ENCODE results near the gene RAP1GAP.

RAP1GAP gene

DNA sequence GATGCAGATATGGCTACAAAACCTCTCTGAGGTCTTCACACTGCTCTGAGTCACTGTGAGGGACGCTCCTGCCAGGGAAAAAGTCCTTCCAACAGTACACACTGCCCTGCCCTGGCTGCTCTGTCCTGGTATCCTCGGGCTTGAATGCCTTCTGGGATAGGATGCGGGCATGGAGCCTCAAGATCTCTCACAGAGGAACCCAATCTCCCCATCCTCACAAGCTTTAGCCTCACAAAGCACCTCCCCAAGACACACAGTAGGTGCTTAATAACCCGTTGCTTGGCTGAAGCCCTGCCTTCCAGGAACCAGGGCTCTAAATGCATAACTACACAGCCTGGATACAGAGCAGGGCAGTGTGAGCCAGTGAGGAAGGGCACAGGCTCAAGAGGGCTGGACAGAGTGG lies 9.2 kb downstream of the RAP1GAP start:
- no peak overlapping the region for H3K27ac ChIP-seq (ENCODE audit: low read length)
- H3K36me3 ChIP-seq (ENCODE audit: control insufficient read depth in 2 of 2, insufficient read depth in 2 of 2, low read length in 2 of 2): no peaks in the 10 kb centered on the region
- no peaks in the 10 kb centered on the region for H3K9me3 ChIP-seq (ENCODE audit: control insufficient read depth in 2 of 2, low read length in 2 of 2)
- H3K27me3 ChIP-seq (ENCODE audit: control insufficient read depth in 1 of 2, insufficient read depth in 2 of 2, low read length in 2 of 2): peaks cover 13 to 26% of the 10 kb centered on the region in 2 donors
- no peak overlapping the region for H3K9ac ChIP-seq (ENCODE audit: low read length in 2 of 2)
- no peaks in the 10 kb centered on the region for H3K4me1 ChIP-seq (ENCODE audit: control insufficient read depth, insufficient read depth, low read length)
- H3K4me3 ChIP-seq (ENCODE audit: low read length in 2 of 2): no peak overlapping the region

GRCh38 chr1:21659099-21659923 lies 9.8 kb downstream of the RAP1GAP start:
- Histone ChIP-seq H3K9me3 (ENCODE audit: control insufficient read depth in 2 of 2, low read length in 2 of 2) (no peaks in the 10 kb centered on the region), H3K9ac (ENCODE audit: low read length in 2 of 2) (no peak overlapping the region), H3K36me3 (ENCODE audit: control insufficient read depth in 2 of 2, insufficient read depth in 2 of 2, low read length in 2 of 2) (no peaks in the 10 kb centered on the region), H3K27ac (ENCODE audit: low read length) (no peak overlapping the region), H3K4me3 (ENCODE audit: low read length in 2 of 2) (peak overlapping the region in 1 of 2 donors; percentile 22), H3K27me3 (ENCODE audit: control insufficient read depth in 1 of 2, insufficient read depth in 2 of 2, low read length in 2 of 2) (peaks cover 13 to 24% of the 10 kb centered on the region in 2 donors), H3K4me1 (ENCODE audit: control insufficient read depth, insufficient read depth, low read length) (no peaks in the 10 kb centered on the region)

DNA sequence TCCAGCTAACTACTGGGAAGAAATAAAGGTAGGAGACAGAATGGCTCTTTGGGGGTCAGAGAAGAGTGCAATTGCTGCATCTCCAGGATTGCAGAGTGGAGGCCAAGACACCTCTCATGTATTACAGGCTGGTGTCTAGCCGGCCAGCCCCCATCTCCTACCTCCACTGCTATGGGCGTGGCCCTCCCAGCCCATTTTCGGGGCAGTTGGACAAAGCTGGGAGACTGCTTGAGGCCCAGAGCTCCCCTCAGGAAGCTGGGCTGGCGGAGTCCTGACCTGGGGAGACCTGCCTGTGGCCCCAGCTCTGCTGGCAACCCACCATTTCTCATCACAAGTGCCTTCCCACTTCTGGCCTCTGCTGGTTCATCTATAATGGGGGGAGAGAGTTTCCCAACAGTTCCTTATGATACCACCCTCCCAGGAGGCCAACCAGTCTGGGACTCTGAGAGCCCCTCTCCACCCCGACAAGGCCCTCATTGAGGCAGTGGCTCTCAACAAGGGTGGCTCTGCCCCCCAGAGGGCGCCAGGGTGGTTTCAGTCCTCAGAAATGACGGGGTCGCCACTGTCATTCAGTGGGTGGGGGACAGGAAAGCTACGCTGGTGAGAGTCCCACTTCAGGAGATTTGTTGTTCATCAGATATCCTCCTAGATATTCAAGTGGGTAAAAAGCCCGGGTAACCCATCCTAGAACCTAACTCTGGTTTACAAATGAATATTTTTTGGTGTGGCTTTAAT lies 11.5 kb downstream of the RAP1GAP start:
- no peak overlapping the region for H3K27ac ChIP-seq (ENCODE audit: low read length)
- no peaks in the 10 kb centered on the region for H3K9me3 ChIP-seq (ENCODE audit: control insufficient read depth in 2 of 2, low read length in 2 of 2)
- no peak overlapping the region for H3K9ac ChIP-seq (ENCODE audit: low read length in 2 of 2)
- no peaks in the 10 kb centered on the region for H3K4me1 ChIP-seq (ENCODE audit: control insufficient read depth, insufficient read depth, low read length)
- H3K27me3 ChIP-seq (ENCODE audit: control insufficient read depth in 1 of 2, insufficient read depth in 2 of 2, low read length in 2 of 2): peaks cover 18 to 19% of the 10 kb centered on the region in 2 donors
- no peak overlapping the region for H3K4me3 ChIP-seq (ENCODE audit: low read length in 2 of 2)
- H3K36me3 ChIP-seq (ENCODE audit: control insufficient read depth in 2 of 2, insufficient read depth in 2 of 2, low read length in 2 of 2): no peaks in the 10 kb centered on the region

GRCh38 chr1:21655748-21656147 lies 13.4 kb downstream of the RAP1GAP start:
- Histone ChIP-seq H3K9ac (ENCODE audit: low read length in 2 of 2) (no peak overlapping the region), H3K4me1 (ENCODE audit: control insufficient read depth, insufficient read depth, low read length) (peaks cover 13% of the 10 kb centered on the region), H3K27ac (ENCODE audit: low read length) (no peak overlapping the region)

DNA sequence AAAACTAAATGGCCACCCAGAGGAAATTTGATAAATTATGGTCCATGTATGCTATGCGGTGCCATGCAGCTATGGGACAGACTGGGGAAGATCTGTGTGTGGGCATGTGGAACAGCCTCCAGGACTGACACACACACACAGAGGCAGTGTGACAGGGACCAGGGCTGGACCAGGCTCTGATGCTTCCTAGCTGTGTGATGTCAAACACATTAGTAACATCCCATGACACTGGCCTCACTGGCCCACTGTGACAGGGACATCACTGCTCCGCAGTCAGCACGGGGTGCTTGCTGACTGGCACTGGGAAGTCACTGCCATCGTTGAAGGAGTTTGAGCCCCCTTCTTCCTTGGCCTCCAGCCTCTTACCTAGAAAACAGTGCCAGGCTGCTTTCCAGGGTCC lies 13.9 kb downstream of the RAP1GAP start:
- Histone ChIP-seq H3K36me3 (ENCODE audit: control insufficient read depth in 2 of 2, insufficient read depth in 2 of 2, low read length in 2 of 2) (no peaks in the 10 kb centered on the region), H3K27ac (ENCODE audit: low read length) (no peak overlapping the region), H3K4me1 (ENCODE audit: control insufficient read depth, insufficient read depth, low read length) (peaks cover 13% of the 10 kb centered on the region), H3K27me3 (ENCODE audit: control insufficient read depth in 1 of 2, insufficient read depth in 2 of 2, low read length in 2 of 2) (peaks cover 19 to 30% of the 10 kb centered on the region in 2 donors), H3K9me3 (ENCODE audit: control insufficient read depth in 2 of 2, low read length in 2 of 2) (no peaks in the 10 kb centered on the region), H3K9ac (ENCODE audit: low read length in 2 of 2) (no peak overlapping the region), H3K4me3 (ENCODE audit: low read length in 2 of 2) (no peak overlapping the region)

More at GRCh38 chr1:21655748-21656147, 13.4 kb downstream of the RAP1GAP start:
- no peaks in the 10 kb centered on the region for H3K36me3 ChIP-seq (ENCODE audit: control insufficient read depth in 2 of 2, insufficient read depth in 2 of 2, low read length in 2 of 2)
- H3K27me3 ChIP-seq (ENCODE audit: control insufficient read depth in 1 of 2, insufficient read depth in 2 of 2, low read length in 2 of 2): peaks cover 18 to 29% of the 10 kb centered on the region in 2 donors
- no peak overlapping the region for H3K4me3 ChIP-seq (ENCODE audit: low read length in 2 of 2)
- no peaks in the 10 kb centered on the region for H3K9me3 ChIP-seq (ENCODE audit: control insufficient read depth in 2 of 2, low read length in 2 of 2)

DNA sequence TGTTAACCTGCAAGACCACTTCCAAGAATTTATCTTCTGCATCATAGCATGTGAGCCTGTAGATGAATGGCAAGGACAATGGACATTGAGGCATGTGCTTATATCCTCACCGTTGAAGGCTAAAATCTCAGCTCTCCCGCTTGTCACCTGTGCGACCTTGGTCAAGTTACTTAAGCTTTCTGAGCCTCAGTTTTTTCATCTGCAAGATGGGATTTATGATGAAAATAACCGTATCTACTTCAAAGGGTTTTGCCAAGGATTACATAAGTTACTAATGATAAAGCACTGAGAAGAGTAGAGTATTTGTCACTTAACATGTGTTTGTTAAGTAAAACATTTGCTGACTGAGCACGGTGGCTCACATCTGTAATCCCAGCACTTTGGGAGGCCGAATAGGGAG lies 14.9 kb downstream of the RAP1GAP start:
- no peak overlapping the region for H3K27ac ChIP-seq (ENCODE audit: low read length)
- no peaks in the 10 kb centered on the region for H3K9me3 ChIP-seq (ENCODE audit: control insufficient read depth in 2 of 2, low read length in 2 of 2)
- H3K4me3 ChIP-seq (ENCODE audit: low read length in 2 of 2): no peak overlapping the region
- no peaks in the 10 kb centered on the region for H3K36me3 ChIP-seq (ENCODE audit: control insufficient read depth in 2 of 2, insufficient read depth in 2 of 2, low read length in 2 of 2)
- H3K9ac ChIP-seq (ENCODE audit: low read length in 2 of 2): no peak overlapping the region
- peaks cover 17 to 29% of the 10 kb centered on the region in 2 donors for H3K27me3 ChIP-seq (ENCODE audit: control insufficient read depth in 1 of 2, insufficient read depth in 2 of 2, low read length in 2 of 2)
- H3K4me1 ChIP-seq (ENCODE audit: control insufficient read depth, insufficient read depth, low read length): peaks cover 13% of the 10 kb centered on the region

- peaks cover 13% of the 10 kb centered on the region for H3K4me1 ChIP-seq (ENCODE audit: control insufficient read depth, insufficient read depth, low read length)
- no peak overlapping the region for H3K27ac ChIP-seq (ENCODE audit: low read length)
- H3K4me3 ChIP-seq (ENCODE audit: low read length in 2 of 2): no peak overlapping the region
These were observed 15.4 kb downstream of the RAP1GAP start for GRCh38 chr1:21653744-21654100.

GRCh38 chr1:21652937-21653743 lies 16.0 kb downstream of the RAP1GAP start:
- Histone ChIP-seq H3K9me3 (ENCODE audit: control insufficient read depth in 2 of 2, low read length in 2 of 2) (no peaks in the 10 kb centered on the region), H3K36me3 (ENCODE audit: control insufficient read depth in 2 of 2, insufficient read depth in 2 of 2, low read length in 2 of 2) (no peaks in the 10 kb centered on the region), H3K9ac (ENCODE audit: low read length in 2 of 2) (no peak overlapping the region), H3K4me3 (ENCODE audit: low read length in 2 of 2) (no peak overlapping the region), H3K27me3 (ENCODE audit: control insufficient read depth in 1 of 2, insufficient read depth in 2 of 2, low read length in 2 of 2) (peaks cover 21 to 39% of the 10 kb centered on the region in 2 donors), H3K27ac (ENCODE audit: low read length) (no peak overlapping the region), H3K4me1 (ENCODE audit: control insufficient read depth, insufficient read depth, low read length) (peaks cover 13% of the 10 kb centered on the region)

More at GRCh38 chr1:21653744-21654100, 15.4 kb downstream of the RAP1GAP start:
- Histone ChIP-seq H3K9me3 (ENCODE audit: control insufficient read depth in 2 of 2, low read length in 2 of 2) (no peaks in the 10 kb centered on the region), H3K9ac (ENCODE audit: low read length in 2 of 2) (no peak overlapping the region), H3K27me3 (ENCODE audit: control insufficient read depth in 1 of 2, insufficient read depth in 2 of 2, low read length in 2 of 2) (peaks cover 17 to 33% of the 10 kb centered on the region in 2 donors), H3K36me3 (ENCODE audit: control insufficient read depth in 2 of 2, insufficient read depth in 2 of 2, low read length in 2 of 2) (no peaks in the 10 kb centered on the region)

DNA sequence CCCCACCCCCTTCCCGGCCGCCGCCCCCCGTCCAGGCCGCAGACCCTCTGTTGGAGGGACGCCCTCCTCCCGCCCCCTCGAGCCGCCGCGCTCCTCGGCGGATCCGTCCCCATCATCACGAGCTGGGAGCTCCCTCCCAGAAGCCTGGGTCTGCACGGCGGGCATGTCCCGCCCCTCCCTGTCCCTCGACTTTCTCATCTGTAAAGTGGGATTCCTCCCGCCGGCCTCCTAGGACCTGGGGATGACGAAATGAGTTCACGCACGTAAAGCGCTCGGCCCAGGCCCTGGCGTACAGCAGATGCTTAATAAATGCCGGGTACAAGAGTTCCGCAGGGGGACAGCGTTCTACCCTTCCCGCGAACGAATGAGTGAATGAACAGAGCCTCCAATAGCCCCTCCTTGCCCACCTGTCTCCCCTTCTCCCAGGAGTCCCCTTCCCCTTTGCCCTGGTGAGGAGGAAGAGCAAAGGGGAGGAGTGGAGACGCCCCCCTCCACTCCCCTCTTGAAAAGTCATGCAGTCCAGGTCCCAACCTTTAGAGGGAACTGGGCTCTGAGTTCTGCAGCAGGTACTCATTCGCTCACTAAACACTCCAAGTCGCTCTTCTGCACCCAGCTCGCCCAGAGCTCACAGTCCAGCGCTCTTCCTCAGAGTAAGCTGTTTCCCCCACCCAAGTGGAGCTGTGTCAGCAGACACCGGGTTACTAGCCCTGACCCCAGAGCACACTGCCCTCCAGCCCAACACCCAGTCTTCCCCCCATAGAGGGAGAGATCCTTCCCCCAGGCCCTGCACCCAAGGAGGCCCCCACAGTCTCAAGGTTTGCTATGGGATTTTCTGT lies 16.8 kb downstream of the RAP1GAP start:
- no peaks in the 10 kb centered on the region for H3K9me3 ChIP-seq (ENCODE audit: control insufficient read depth in 2 of 2, low read length in 2 of 2)
- H3K27ac ChIP-seq (ENCODE audit: low read length): no peak overlapping the region
- no peaks in the 10 kb centered on the region for H3K36me3 ChIP-seq (ENCODE audit: control insufficient read depth in 2 of 2, insufficient read depth in 2 of 2, low read length in 2 of 2)
- H3K4me3 ChIP-seq (ENCODE audit: low read length in 2 of 2): no peak overlapping the region
- peaks cover 27 to 42% of the 10 kb centered on the region in 2 donors for H3K27me3 ChIP-seq (ENCODE audit: control insufficient read depth in 1 of 2, insufficient read depth in 2 of 2, low read length in 2 of 2)
- H3K4me1 ChIP-seq (ENCODE audit: control insufficient read depth, insufficient read depth, low read length): peaks cover 13% of the 10 kb centered on the region
- no peak overlapping the region for H3K9ac ChIP-seq (ENCODE audit: low read length in 2 of 2)
